Activated naive CD4-positive, alpha-beta T cell treated with anti-CD3 and anti-CD28 coated beads, Interleukin-2, amount 10 ng/mL, durations not matched to agents 7 days and 5 days (primary cell): ENCODE results near the gene TMEM158.

ENCODE experiments used
- CTCF ChIA-PET: fragments of 350-600 bp; sonication (Branson Sonifier 250); formaldehyde crosslinking; loops from one replicate; lab custom pipeline; 2021; ENCODE audit warnings: antibody characterized with exemption; lab: Charles Lee
- DNase-seq: peaks from one replicate; pipeline ENCODE4 v3.0.0-alpha.2; 2020
- H3K27ac Mint-ChIP-seq: one replicate; pipeline ENCODE4 v1.8.0; 2021; ENCODE audit warnings: mild to moderate bottlenecking, moderate library complexity, mixed read lengths
- H3K27me3 Mint-ChIP-seq: one replicate; pipeline ENCODE4 v1.8.0; 2021; ENCODE audit warnings: mild to moderate bottlenecking, mixed read lengths
- H3K36me3 Mint-ChIP-seq: one replicate; pipeline ENCODE4 v1.8.0; 2021; ENCODE audit warnings: mixed read lengths
- H3K4me1 Mint-ChIP-seq: one replicate; pipeline ENCODE4 v1.8.0; 2021; ENCODE audit warnings: mixed read lengths
- H3K4me3 Mint-ChIP-seq: one replicate; pipeline ENCODE4 v1.8.0; 2021; ENCODE audit warnings: mild to moderate bottlenecking, moderate library complexity, mixed read lengths
- H3K9me3 Mint-ChIP-seq: one replicate; pipeline ENCODE4 v1.8.0; 2021; ENCODE audit warnings: mixed read lengths

TMEM158 gene

GRCh38 chr3:45226206-45226915, at the start of gene TMEM158:
Gene TMEM158, minus strand, starts transcription at chr3:45226287. Its CDS starts 260 bp downstream, at chr3:45226027.
- CTCF ChIA-PET = interaction anchor here (0.7 to 1.5 kb wide), 2 partner anchors 16 to 187 kb away, joined by 3 to 4 read pairs; no protein-coding TSS in a partner anchor
- no peak within 1 kb of the TSS for H3K27ac Mint-ChIP-seq

GRCh38 chr3:45275006-45275704, 49.1 kb upstream of the TMEM158 start:
- peaks cover 5% of the 10 kb centered on the region for H3K9me3 Mint-ChIP-seq
- H3K36me3 Mint-ChIP-seq = no peaks in the 10 kb centered on the region
- no peak overlapping the region for H3K27ac Mint-ChIP-seq
- H3K4me3 Mint-ChIP-seq = no peak overlapping the region
- H3K27me3 Mint-ChIP-seq = peaks cover 30% of the 10 kb centered on the region
- CTCF ChIA-PET = no interaction called here
- H3K4me1 Mint-ChIP-seq = no peaks in the 10 kb centered on the region
- no peak for DNase-seq

More at GRCh38 chr3:45226206-45226915, at the start of gene TMEM158:
- peaks cover 13% of the 10 kb centered on the region for H3K4me1 Mint-ChIP-seq
- peak within 1 kb of the TSS; percentile 68 for H3K4me3 Mint-ChIP-seq
- DNase-seq = peak; percentile 84
- peaks cover 90% of the 10 kb centered on the region for H3K27me3 Mint-ChIP-seq
- no peaks in the 10 kb centered on the region for H3K36me3 Mint-ChIP-seq
- no peaks in the 10 kb centered on the region for H3K9me3 Mint-ChIP-seq

GRCh38 chr3:45273681-45274515, 47.8 kb upstream of the TMEM158 start:
- peaks cover 5% of the 10 kb centered on the region for H3K9me3 Mint-ChIP-seq
- H3K27ac Mint-ChIP-seq = no peak overlapping the region
- CTCF ChIA-PET = no interaction called here
- no peak for DNase-seq
- no peaks in the 10 kb centered on the region for H3K4me1 Mint-ChIP-seq
- H3K27me3 Mint-ChIP-seq = peaks cover 24% of the 10 kb centered on the region
- H3K36me3 Mint-ChIP-seq = no peaks in the 10 kb centered on the region
- H3K4me3 Mint-ChIP-seq = no peak overlapping the region

- Mint-ChIP-seq H3K27me3 (peaks cover 27% of the 10 kb centered on the region), H3K9me3 (peaks cover 5% of the 10 kb centered on the region), H3K36me3 (no peaks in the 10 kb centered on the region), H3K4me3 (no peak overlapping the region), H3K4me1 (no peaks in the 10 kb centered on the region), H3K27ac (no peak overlapping the region)
- no peak for DNase-seq
- CTCF ChIA-PET = no interaction called here
Observed at GRCh38 chr3:45272828-45273470, 46.9 kb upstream of the TMEM158 start.

GRCh38 chr3:45272032-45272810, 46.1 kb upstream of the TMEM158 start:
- Mint-ChIP-seq H3K36me3 (no peaks in the 10 kb centered on the region), H3K4me3 (no peak overlapping the region), H3K27me3 (peaks cover 27% of the 10 kb centered on the region), H3K4me1 (no peaks in the 10 kb centered on the region), H3K27ac (no peak overlapping the region), H3K9me3 (peaks cover under 1% of the 10 kb centered on the region)
- no peak for DNase-seq
- CTCF ChIA-PET = no interaction called here

GRCh38 chr3:45269952-45270351, 43.9 kb upstream of the TMEM158 start:
- Mint-ChIP-seq H3K4me3 (no peak overlapping the region), H3K27ac (no peak overlapping the region), H3K9me3 (no peaks in the 10 kb centered on the region), H3K4me1 (no peaks in the 10 kb centered on the region), H3K36me3 (no peaks in the 10 kb centered on the region), H3K27me3 (peaks cover 15% of the 10 kb centered on the region)
- CTCF ChIA-PET = no interaction called here
- DNase-seq = no peak

- H3K9me3 Mint-ChIP-seq = no peaks in the 10 kb centered on the region
- H3K4me3 Mint-ChIP-seq = no peak overlapping the region
- CTCF ChIA-PET = no interaction called here
- DNase-seq = no peak
- no peak overlapping the region for H3K27ac Mint-ChIP-seq
- no peaks in the 10 kb centered on the region for H3K36me3 Mint-ChIP-seq
- H3K4me1 Mint-ChIP-seq = no peaks in the 10 kb centered on the region
- H3K27me3 Mint-ChIP-seq = peaks cover 8% of the 10 kb centered on the region
Observed at GRCh38 chr3:45267097-45267496, 41.0 kb upstream of the TMEM158 start.

GRCh38 chr3:45261333-45262110, 35.4 kb upstream of the TMEM158 start:
- Mint-ChIP-seq H3K36me3 (no peaks in the 10 kb centered on the region), H3K4me1 (no peaks in the 10 kb centered on the region), H3K9me3 (no peaks in the 10 kb centered on the region), H3K27me3 (peaks cover 27% of the 10 kb centered on the region), H3K4me3 (no peak overlapping the region), H3K27ac (no peak overlapping the region)
- no peak for DNase-seq
- CTCF ChIA-PET = interaction anchor here (0.5 kb wide), 1 partner anchor 1835 kb away, joined by 3 read pairs; no protein-coding TSS in a partner anchor

- peaks cover 30% of the 10 kb centered on the region for H3K27me3 Mint-ChIP-seq
- no peak overlapping the region for H3K27ac Mint-ChIP-seq
- H3K4me1 Mint-ChIP-seq = no peaks in the 10 kb centered on the region
- H3K36me3 Mint-ChIP-seq = no peaks in the 10 kb centered on the region
- CTCF ChIA-PET = no interaction called here
- H3K4me3 Mint-ChIP-seq = no peak overlapping the region
- H3K9me3 Mint-ChIP-seq = no peaks in the 10 kb centered on the region
- DNase-seq = no peak
Observed at GRCh38 chr3:45259133-45259532, 33.0 kb upstream of the TMEM158 start.

GRCh38 chr3:45258317-45258716, 32.2 kb upstream of the TMEM158 start:
- Mint-ChIP-seq H3K4me1 (no peaks in the 10 kb centered on the region), H3K27ac (no peak overlapping the region), H3K4me3 (no peak overlapping the region), H3K36me3 (no peaks in the 10 kb centered on the region), H3K27me3 (peaks cover 30% of the 10 kb centered on the region), H3K9me3 (no peaks in the 10 kb centered on the region)
- no peak for DNase-seq
- CTCF ChIA-PET = no interaction called here

- no peaks in the 10 kb centered on the region for H3K36me3 Mint-ChIP-seq
- DNase-seq = no peak
- no peak overlapping the region for H3K4me3 Mint-ChIP-seq
- H3K27me3 Mint-ChIP-seq = peaks cover 13% of the 10 kb centered on the region
- H3K4me1 Mint-ChIP-seq = no peaks in the 10 kb centered on the region
- CTCF ChIA-PET = no interaction called here
- no peaks in the 10 kb centered on the region for H3K9me3 Mint-ChIP-seq
- no peak overlapping the region for H3K27ac Mint-ChIP-seq
Observed at GRCh38 chr3:45253316-45253715, 27.2 kb upstream of the TMEM158 start.

GRCh38 chr3:45252826-45253225, 26.7 kb upstream of the TMEM158 start:
- Mint-ChIP-seq H3K36me3 (no peaks in the 10 kb centered on the region), H3K27ac (no peak overlapping the region), H3K9me3 (no peaks in the 10 kb centered on the region), H3K4me3 (no peak overlapping the region), H3K27me3 (peaks cover 8% of the 10 kb centered on the region), H3K4me1 (no peaks in the 10 kb centered on the region)
- no peak for DNase-seq
- CTCF ChIA-PET = no interaction called here

- Mint-ChIP-seq H3K4me1 (no peaks in the 10 kb centered on the region), H3K36me3 (no peaks in the 10 kb centered on the region), H3K4me3 (no peak overlapping the region), H3K27ac (no peak overlapping the region), H3K9me3 (no peaks in the 10 kb centered on the region), H3K27me3 (no peaks in the 10 kb centered on the region)
- CTCF ChIA-PET = interaction anchor here (1.6 kb wide), 1 partner anchor 15 kb away, joined by 3 read pairs; no protein-coding TSS in a partner anchor
- DNase-seq = no peak
Observed at GRCh38 chr3:45249391-45249790, 23.3 kb upstream of the TMEM158 start.
